NB4 (cell line): ENCODE measurements around the gene CST4.

Experiments used
- CTCF ChIP-seq: IDR thresholded peaks from one replicate; pipeline ENCODE4 v1.5.1; 2012; ENCODE audit warnings: low read depth, low read length
- MYC ChIP-seq: IDR thresholded peaks from 2 replicates; pipeline ENCODE4 v1.6.1; 2011; ENCODE audit warnings: low read depth, low read length
- POLR2A ChIP-seq: IDR thresholded peaks from 2 replicates; pipeline ENCODE4 v1.6.1; 2011; ENCODE audit warnings: mild to moderate bottlenecking; ENCODE audit not compliant: insufficient read length; ENCODE audit errors: extremely low read depth
- TF ChIP-seq, protein P1 (sequence below): IDR thresholded peaks from 2 replicates; pipeline ENCODE4 v1.6.1; 2011; ENCODE audit warnings: low read depth, low read length

- no peak for TF ChIP-seq CTCF
- TF ChIP-seq MYC = no peak
- no peak for TF ChIP-seq POLR2A
- TF ChIP-seq, protein P1, sequence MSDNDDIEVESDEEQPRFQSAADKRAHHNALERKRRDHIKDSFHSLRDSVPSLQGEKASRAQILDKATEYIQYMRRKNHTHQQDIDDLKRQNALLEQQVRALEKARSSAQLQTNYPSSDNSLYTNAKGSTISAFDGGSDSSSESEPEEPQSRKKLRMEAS = no peak
These were observed 43.3 kb downstream of the CST4 start for GRCh38 chr20:23645575-23645974.
